DND-41 (cell line): ENCODE results near the gene TNS1.

Experiments used
- EZH2 ChIP-seq: IDR thresholded peaks from 3 replicates; pipeline ENCODE4 v1.6.1; 2012; ENCODE audit warnings: borderline replicate concordance, low read depth, mild to moderate bottlenecking, moderate library complexity, low read length, inconsistent platforms; ENCODE audit not compliant: severe bottlenecking
- TF ChIP-seq, protein P1 (sequence below): IDR thresholded peaks from 2 replicates; pipeline ENCODE4 v1.5.1; 2012; ENCODE audit warnings: borderline replicate concordance, low read length, moderate library complexity, mild to moderate bottlenecking; ENCODE audit not compliant: poor library complexity, severe bottlenecking; ENCODE audit errors: extremely low read depth

DNA sequence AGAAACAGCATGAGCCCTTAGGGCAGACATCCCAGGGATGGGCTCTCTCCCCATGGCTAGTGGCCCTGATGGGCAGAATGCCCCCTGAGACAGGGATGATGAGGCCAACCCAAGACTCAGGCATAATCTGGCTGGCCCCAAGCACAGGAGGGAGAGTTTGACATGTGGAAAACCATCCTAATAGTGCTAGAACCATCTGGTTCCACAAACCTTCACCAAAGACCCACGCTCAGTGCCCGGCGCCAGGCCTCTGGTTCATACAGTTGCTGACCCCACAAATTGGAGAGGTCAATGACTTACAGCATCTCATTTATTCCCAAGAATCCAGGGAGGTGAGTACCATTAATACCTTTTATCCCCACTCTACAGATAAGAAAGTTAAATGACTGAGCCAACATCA lies 95.5 kb downstream of the TNS1 start:
- TF ChIP-seq EZH2: no peak
- TF ChIP-seq, protein P1, sequence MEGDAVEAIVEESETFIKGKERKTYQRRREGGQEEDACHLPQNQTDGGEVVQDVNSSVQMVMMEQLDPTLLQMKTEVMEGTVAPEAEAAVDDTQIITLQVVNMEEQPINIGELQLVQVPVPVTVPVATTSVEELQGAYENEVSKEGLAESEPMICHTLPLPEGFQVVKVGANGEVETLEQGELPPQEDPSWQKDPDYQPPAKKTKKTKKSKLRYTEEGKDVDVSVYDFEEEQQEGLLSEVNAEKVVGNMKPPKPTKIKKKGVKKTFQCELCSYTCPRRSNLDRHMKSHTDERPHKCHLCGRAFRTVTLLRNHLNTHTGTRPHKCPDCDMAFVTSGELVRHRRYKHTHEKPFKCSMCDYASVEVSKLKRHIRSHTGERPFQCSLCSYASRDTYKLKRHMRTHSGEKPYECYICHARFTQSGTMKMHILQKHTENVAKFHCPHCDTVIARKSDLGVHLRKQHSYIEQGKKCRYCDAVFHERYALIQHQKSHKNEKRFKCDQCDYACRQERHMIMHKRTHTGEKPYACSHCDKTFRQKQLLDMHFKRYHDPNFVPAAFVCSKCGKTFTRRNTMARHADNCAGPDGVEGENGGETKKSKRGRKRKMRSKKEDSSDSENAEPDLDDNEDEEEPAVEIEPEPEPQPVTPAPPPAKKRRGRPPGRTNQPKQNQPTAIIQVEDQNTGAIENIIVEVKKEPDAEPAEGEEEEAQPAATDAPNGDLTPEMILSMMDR: no peak
